GM12872 (cell line): ENCODE measurements around the gene PAPPA2.

Source experiments
- TF ChIP-seq, protein P1 (sequence below): IDR thresholded peaks from 3 replicates; pipeline ENCODE4 v1.5.1; 2011; ENCODE audit warnings: low read depth, mild to moderate bottlenecking, low read length, moderate library complexity; ENCODE audit not compliant: insufficient read depth

Gene PAPPA2

DNA sequence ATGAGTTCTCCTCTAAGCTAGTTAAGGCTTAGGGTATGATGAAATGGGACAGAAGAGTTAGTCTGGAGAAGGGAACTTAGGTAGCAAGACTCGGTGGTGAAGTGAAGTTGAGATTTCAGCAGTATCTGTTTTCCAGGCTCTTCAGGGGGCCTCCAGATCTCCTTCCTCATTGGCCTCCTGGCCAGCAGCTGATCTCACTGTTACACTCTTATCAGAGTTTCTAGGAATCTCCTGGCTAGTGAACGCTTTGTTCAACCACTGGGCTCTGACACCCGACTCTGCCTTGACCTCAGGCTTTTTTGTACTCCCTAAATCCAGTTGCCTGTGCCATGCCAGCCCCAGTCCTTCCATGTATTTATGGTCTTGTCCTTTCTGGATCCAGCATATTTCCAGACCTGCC lies 390.5 kb downstream of the PAPPA2 start:
- TF ChIP-seq, protein P1, sequence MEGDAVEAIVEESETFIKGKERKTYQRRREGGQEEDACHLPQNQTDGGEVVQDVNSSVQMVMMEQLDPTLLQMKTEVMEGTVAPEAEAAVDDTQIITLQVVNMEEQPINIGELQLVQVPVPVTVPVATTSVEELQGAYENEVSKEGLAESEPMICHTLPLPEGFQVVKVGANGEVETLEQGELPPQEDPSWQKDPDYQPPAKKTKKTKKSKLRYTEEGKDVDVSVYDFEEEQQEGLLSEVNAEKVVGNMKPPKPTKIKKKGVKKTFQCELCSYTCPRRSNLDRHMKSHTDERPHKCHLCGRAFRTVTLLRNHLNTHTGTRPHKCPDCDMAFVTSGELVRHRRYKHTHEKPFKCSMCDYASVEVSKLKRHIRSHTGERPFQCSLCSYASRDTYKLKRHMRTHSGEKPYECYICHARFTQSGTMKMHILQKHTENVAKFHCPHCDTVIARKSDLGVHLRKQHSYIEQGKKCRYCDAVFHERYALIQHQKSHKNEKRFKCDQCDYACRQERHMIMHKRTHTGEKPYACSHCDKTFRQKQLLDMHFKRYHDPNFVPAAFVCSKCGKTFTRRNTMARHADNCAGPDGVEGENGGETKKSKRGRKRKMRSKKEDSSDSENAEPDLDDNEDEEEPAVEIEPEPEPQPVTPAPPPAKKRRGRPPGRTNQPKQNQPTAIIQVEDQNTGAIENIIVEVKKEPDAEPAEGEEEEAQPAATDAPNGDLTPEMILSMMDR: no peak

GRCh38 chr1:176854121-176854520 lies 391.1 kb downstream of the PAPPA2 start:
- TF ChIP-seq, protein P1: no peak

- TF ChIP-seq, protein P1: no peak
These were observed 392.1 kb downstream of the PAPPA2 start for GRCh38 chr1:176854758-176855745.

DNA sequence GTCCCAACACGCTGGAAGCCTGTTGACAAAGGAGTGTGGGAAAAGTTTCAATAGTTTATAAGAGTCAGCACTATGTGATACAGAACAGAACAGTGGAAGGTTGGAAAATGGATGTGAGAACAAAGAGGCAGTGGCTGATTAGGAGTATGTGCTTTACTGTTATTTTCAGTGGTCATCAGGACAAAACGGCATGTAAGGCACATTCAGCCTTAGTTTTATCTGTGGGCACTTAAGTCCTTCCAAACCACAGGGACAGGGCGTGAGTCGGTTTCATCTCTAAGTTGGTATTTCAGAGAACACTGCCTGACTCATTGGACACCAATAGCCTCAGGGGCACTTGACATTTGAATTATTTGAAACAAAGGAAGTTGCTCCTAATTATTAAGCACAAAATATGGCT lies 394.7 kb downstream of the PAPPA2 start:
- TF ChIP-seq, protein P1: no peak

DNA sequence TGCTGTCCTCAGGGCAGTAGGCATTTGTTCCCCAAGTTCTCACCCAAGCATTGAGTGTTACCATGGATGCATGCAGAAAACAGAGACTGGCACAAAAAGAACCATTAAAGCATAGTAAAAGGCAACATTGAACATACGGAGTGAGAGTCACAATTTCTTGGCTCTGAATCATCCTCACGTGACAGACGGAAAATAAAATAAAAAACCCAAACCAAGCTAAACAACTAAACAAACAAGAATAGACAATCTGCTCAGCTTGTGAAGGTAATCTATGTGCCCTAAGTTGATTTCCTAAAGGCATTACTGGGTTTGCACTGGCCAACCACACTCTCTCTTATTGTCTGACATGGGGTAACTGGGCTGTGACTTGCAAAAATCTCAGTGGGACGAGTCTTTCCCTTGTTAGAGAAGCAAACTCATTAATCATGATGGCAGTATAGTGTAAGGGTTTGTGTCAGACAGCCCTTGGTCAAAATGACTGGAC lies 395.5 kb downstream of the PAPPA2 start:
- TF ChIP-seq, protein P1: no peak

GRCh38 chr1:176863613-176864012 lies 400.6 kb downstream of the PAPPA2 start:
- TF ChIP-seq, protein P1: no peak

DNA sequence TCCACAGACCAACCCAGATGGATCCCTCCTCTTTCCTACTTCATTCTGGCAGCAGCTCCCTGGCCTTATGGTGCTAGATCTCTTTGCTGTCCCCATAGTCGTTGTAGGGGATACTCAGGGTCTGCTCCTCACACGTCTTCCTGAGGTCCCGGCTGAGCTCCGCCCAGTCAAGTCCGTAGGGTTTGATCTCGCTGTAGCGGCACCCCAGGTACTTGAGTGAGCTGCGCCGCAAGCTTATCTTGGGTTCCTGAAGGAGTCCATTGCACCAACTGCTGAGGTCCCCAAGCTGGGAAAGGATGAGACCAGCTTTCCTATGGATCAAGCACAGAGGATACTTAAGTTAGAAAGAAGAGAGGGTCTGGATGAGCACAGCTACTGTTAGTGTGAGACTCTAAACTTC lies 401.2 kb downstream of the PAPPA2 start:
- TF ChIP-seq, protein P1: no peak
